ENCODE results near the gene SH2B2. TPM values are rescaled to one million over a fixed set of nuclear protein-coding genes. Genes with fewer than 3 reads are reported as not detected.

SH2B2 gene
- total and polyA plus RNA-seq, 7 experiments from 2014 or later = 0.25 to 10.9 (median 1.1) TPM

- Histone ChIP-seq H3K4me3 (ENCODE audit: low read length) (no peak overlapping the region), H3K27me3 (ENCODE audit: control insufficient read depth in 2 of 2, insufficient read depth in 2 of 2, low read length in 2 of 2) (no peaks in the 10 kb centered on the region), H3K27ac (ENCODE audit: low read depth, low read length) (no peak overlapping the region), H3K4me1 (ENCODE audit: control insufficient read depth in 2 of 2, insufficient read depth in 2 of 2, low read length in 2 of 2) (no peaks in the 10 kb centered on the region), H3K9me3 (ENCODE audit: control insufficient read depth in 2 of 3, low read length in 3 of 3) (no peaks in the 10 kb centered on the region), H3K36me3 (ENCODE audit: control insufficient read depth in 2 of 3, insufficient read depth in 3 of 3, low read length in 3 of 3) (no peaks in the 10 kb centered on the region)
- POLR2A ChIA-PET = no interaction called here
- intact Hi-C loops (cut with micrococcal nuclease) = no loop called here
- DNase-seq = no peak
- CTCF ChIA-PET = no interaction called here
- ATAC-seq = no peak
- H3K27me3 Mint-ChIP-seq = no peaks in the 10 kb centered on the region
- H3K4me1 Mint-ChIP-seq = peaks cover 0 to 9% (median 0%) of the 10 kb centered on the region in 7 donors
- H3K9me3 Mint-ChIP-seq = no peaks in the 10 kb centered on the region
- peaks cover 0 to 32% (median 8%) of the 10 kb centered on the region in 5 donors for H3K36me3 Mint-ChIP-seq
- no peak overlapping the region for H3K27ac Mint-ChIP-seq
- no peak overlapping the region for H3K4me3 Mint-ChIP-seq
Measured at GRCh38 chr7:102255916-102256315, 30.8 kb upstream of the SH2B2 start.

- H3K27ac ChIP-seq (ENCODE audit: low read depth, low read length) = no peak overlapping the region
- H3K27ac Mint-ChIP-seq = no peak overlapping the region
- CTCF ChIA-PET = no interaction called here
- peaks cover 0 to 9% (median 0%) of the 10 kb centered on the region in 7 donors for H3K4me1 Mint-ChIP-seq
- no peaks in the 10 kb centered on the region for H3K27me3 Mint-ChIP-seq
- H3K27me3 ChIP-seq (ENCODE audit: control insufficient read depth in 2 of 2, insufficient read depth in 2 of 2, low read length in 2 of 2) = no peaks in the 10 kb centered on the region
- H3K9me3 ChIP-seq (ENCODE audit: control insufficient read depth in 2 of 3, low read length in 3 of 3) = no peaks in the 10 kb centered on the region
- DNase-seq (no peak), ATAC-seq (no peak)
- no peaks in the 10 kb centered on the region for H3K4me1 ChIP-seq (ENCODE audit: control insufficient read depth in 2 of 2, insufficient read depth in 2 of 2, low read length in 2 of 2)
- POLR2A ChIA-PET = no interaction called here
- H3K4me3 Mint-ChIP-seq = no peak overlapping the region
- no peak overlapping the region for H3K4me3 ChIP-seq (ENCODE audit: low read length)
- no peaks in the 10 kb centered on the region for H3K36me3 ChIP-seq (ENCODE audit: control insufficient read depth in 2 of 3, insufficient read depth in 3 of 3, low read length in 3 of 3)
- H3K36me3 Mint-ChIP-seq = peaks cover 0 to 17% (median 6%) of the 10 kb centered on the region in 5 donors
- peaks cover 0 to 1% (median 0%) of the 10 kb centered on the region in 11 donors for H3K9me3 Mint-ChIP-seq
- intact Hi-C loops (cut with micrococcal nuclease) = no loop called here
Measured at GRCh38 chr7:102258073-102258748, 28.5 kb upstream of the SH2B2 start.

GRCh38 chr7:102258749-102259107 is 27.9 kb upstream of the SH2B2 start:
- Histone ChIP-seq H3K4me3 (ENCODE audit: low read length) (no peak overlapping the region), H3K27me3 (ENCODE audit: control insufficient read depth in 2 of 2, insufficient read depth in 2 of 2, low read length in 2 of 2) (no peaks in the 10 kb centered on the region), H3K9me3 (ENCODE audit: control insufficient read depth in 2 of 3, low read length in 3 of 3) (no peaks in the 10 kb centered on the region), H3K36me3 (ENCODE audit: control insufficient read depth in 2 of 3, insufficient read depth in 3 of 3, low read length in 3 of 3) (no peaks in the 10 kb centered on the region), H3K27ac (ENCODE audit: low read depth, low read length) (no peak overlapping the region), H3K4me1 (ENCODE audit: control insufficient read depth in 2 of 2, insufficient read depth in 2 of 2, low read length in 2 of 2) (no peaks in the 10 kb centered on the region)
- ATAC-seq (no peak), DNase-seq (no peak)
- Mint-ChIP-seq H3K4me3 (no peak overlapping the region), H3K27ac (no peak overlapping the region), H3K27me3 (no peaks in the 10 kb centered on the region), H3K4me1 (peaks cover 0 to 4% (median 0%) of the 10 kb centered on the region in 7 donors), H3K9me3 (peaks cover 0 to 1% (median 0%) of the 10 kb centered on the region in 11 donors), H3K36me3 (peaks cover 0 to 16% (median 5%) of the 10 kb centered on the region in 5 donors)
- intact Hi-C loops (cut with micrococcal nuclease) = no loop called here
- POLR2A ChIA-PET = no interaction called here
- CTCF ChIA-PET = no interaction called here

GRCh38 chr7:102260856-102261255 is 25.8 kb upstream of the SH2B2 start:
- no peaks in the 10 kb centered on the region for H3K27me3 Mint-ChIP-seq
- peaks cover 0 to 1% (median 0%) of the 10 kb centered on the region in 11 donors for H3K9me3 Mint-ChIP-seq
- peaks cover 0 to 3% (median 0%) of the 10 kb centered on the region in 7 donors for H3K4me1 Mint-ChIP-seq
- ATAC-seq (no peak), DNase-seq (no peak)
- peaks cover 0 to 12% (median 0%) of the 10 kb centered on the region in 5 donors for H3K36me3 Mint-ChIP-seq
- intact Hi-C loops (cut with micrococcal nuclease) = no loop called here
- ChIA-PET POLR2A (no interaction called here), CTCF (interaction anchor here (0.7 kb wide), 1 partner anchor 572 kb away, joined by 4 read pairs; no protein-coding TSS in a partner anchor)
- Histone ChIP-seq H3K27ac (ENCODE audit: low read depth, low read length) (no peak overlapping the region), H3K4me1 (ENCODE audit: control insufficient read depth in 2 of 2, insufficient read depth in 2 of 2, low read length in 2 of 2) (no peaks in the 10 kb centered on the region), H3K36me3 (ENCODE audit: control insufficient read depth in 2 of 3, insufficient read depth in 3 of 3, low read length in 3 of 3) (no peaks in the 10 kb centered on the region), H3K4me3 (ENCODE audit: low read length) (no peak overlapping the region), H3K27me3 (ENCODE audit: control insufficient read depth in 2 of 2, insufficient read depth in 2 of 2, low read length in 2 of 2) (no peaks in the 10 kb centered on the region), H3K9me3 (ENCODE audit: control insufficient read depth in 2 of 3, low read length in 3 of 3) (no peaks in the 10 kb centered on the region)
- no peak overlapping the region for H3K4me3 Mint-ChIP-seq
- no peak overlapping the region for H3K27ac Mint-ChIP-seq

- ATAC-seq = no peak
- Mint-ChIP-seq H3K9me3 (peaks cover 0 to 1% (median 0%) of the 10 kb centered on the region in 11 donors), H3K36me3 (peaks cover 0 to 12% (median 0%) of the 10 kb centered on the region in 5 donors), H3K4me3 (no peak overlapping the region), H3K27me3 (no peaks in the 10 kb centered on the region), H3K27ac (peak overlapping the region in 1 of 9 donors; percentile 56), H3K4me1 (peaks cover 0 to 3% (median 0%) of the 10 kb centered on the region in 7 donors)
- H3K27ac ChIP-seq (ENCODE audit: low read depth, low read length) = no peak overlapping the region
- H3K4me3 ChIP-seq (ENCODE audit: low read length) = no peak overlapping the region
- H3K36me3 ChIP-seq (ENCODE audit: control insufficient read depth in 2 of 3, insufficient read depth in 3 of 3, low read length in 3 of 3) = no peaks in the 10 kb centered on the region
- no peaks in the 10 kb centered on the region for H3K27me3 ChIP-seq (ENCODE audit: control insufficient read depth in 2 of 2, insufficient read depth in 2 of 2, low read length in 2 of 2)
- intact Hi-C loops (cut with micrococcal nuclease) = no loop called here
- ChIA-PET POLR2A (no interaction called here), CTCF (interaction anchor here (0.7 kb wide), 1 partner anchor 573 kb away, joined by 4 read pairs; no protein-coding TSS in a partner anchor)
- no peak for DNase-seq
- H3K4me1 ChIP-seq (ENCODE audit: control insufficient read depth in 2 of 2, insufficient read depth in 2 of 2, low read length in 2 of 2) = no peaks in the 10 kb centered on the region
- H3K9me3 ChIP-seq (ENCODE audit: control insufficient read depth in 2 of 3, low read length in 3 of 3) = no peaks in the 10 kb centered on the region
Measured at GRCh38 chr7:102261451-102261850, 25.2 kb upstream of the SH2B2 start.

- no peak overlapping the region for H3K4me3 Mint-ChIP-seq
- DNase-seq = no peak
- H3K36me3 ChIP-seq (ENCODE audit: control insufficient read depth in 2 of 3, insufficient read depth in 3 of 3, low read length in 3 of 3) = no peaks in the 10 kb centered on the region
- H3K36me3 Mint-ChIP-seq = peaks cover 0 to 8% (median 0%) of the 10 kb centered on the region in 5 donors
- CTCF ChIA-PET = interaction anchor here (0.7 kb wide), 1 partner anchor 1827 kb away, joined by 3 read pairs; no protein-coding TSS in a partner anchor
- H3K9me3 Mint-ChIP-seq = peaks cover 0 to 1% (median 0%) of the 10 kb centered on the region in 11 donors
- no peak overlapping the region for H3K4me3 ChIP-seq (ENCODE audit: low read length)
- ATAC-seq = no peak
- H3K27me3 ChIP-seq (ENCODE audit: control insufficient read depth in 2 of 2, insufficient read depth in 2 of 2, low read length in 2 of 2) = no peaks in the 10 kb centered on the region
- no peak overlapping the region for H3K27ac ChIP-seq (ENCODE audit: low read depth, low read length)
- H3K27me3 Mint-ChIP-seq = no peaks in the 10 kb centered on the region
- intact Hi-C loops (cut with micrococcal nuclease) = no loop called here
- peaks cover 0 to 3% (median 0%) of the 10 kb centered on the region in 7 donors for H3K4me1 Mint-ChIP-seq
- no peak overlapping the region for H3K27ac Mint-ChIP-seq
- POLR2A ChIA-PET = no interaction called here
- no peaks in the 10 kb centered on the region for H3K9me3 ChIP-seq (ENCODE audit: control insufficient read depth in 2 of 3, low read length in 3 of 3)
- no peaks in the 10 kb centered on the region for H3K4me1 ChIP-seq (ENCODE audit: control insufficient read depth in 2 of 2, insufficient read depth in 2 of 2, low read length in 2 of 2)
Measured at GRCh38 chr7:102262546-102262945, 24.1 kb upstream of the SH2B2 start.

GRCh38 chr7:102264367-102264891 is 22.2 kb upstream of the SH2B2 start:
- CTCF ChIA-PET = interaction anchor here (0.6 to 0.8 kb wide), 2 partner anchors 10 to 568 kb away, joined by 4 to 5 read pairs; no protein-coding TSS in a partner anchor

More at GRCh38 chr7:102264367-102264891, 22.2 kb upstream of the SH2B2 start:
- H3K36me3 ChIP-seq (ENCODE audit: control insufficient read depth in 2 of 3, insufficient read depth in 3 of 3, low read length in 3 of 3) = no peaks in the 10 kb centered on the region
- peaks cover 0 to 1% (median 0%) of the 10 kb centered on the region in 11 donors for H3K9me3 Mint-ChIP-seq
- DNase-seq = no peak
- no peaks in the 10 kb centered on the region for H3K9me3 ChIP-seq (ENCODE audit: control insufficient read depth in 2 of 3, low read length in 3 of 3)
- no peaks in the 10 kb centered on the region for H3K4me1 ChIP-seq (ENCODE audit: control insufficient read depth in 2 of 2, insufficient read depth in 2 of 2, low read length in 2 of 2)
- no peak for ATAC-seq
- H3K27ac Mint-ChIP-seq = no peak overlapping the region
- no peak overlapping the region for H3K4me3 ChIP-seq (ENCODE audit: low read length)
- peaks cover 0 to 5% (median 0%) of the 10 kb centered on the region in 7 donors for H3K4me1 Mint-ChIP-seq
- no peaks in the 10 kb centered on the region for H3K27me3 ChIP-seq (ENCODE audit: control insufficient read depth in 2 of 2, insufficient read depth in 2 of 2, low read length in 2 of 2)
- no peaks in the 10 kb centered on the region for H3K27me3 Mint-ChIP-seq
- H3K36me3 Mint-ChIP-seq = no peaks in the 10 kb centered on the region
- H3K4me3 Mint-ChIP-seq = no peak overlapping the region
- intact Hi-C loops (cut with micrococcal nuclease) = no loop called here
- H3K27ac ChIP-seq (ENCODE audit: low read depth, low read length) = no peak overlapping the region
- POLR2A ChIA-PET = no interaction called here

Data from naive thymus-derived CD4-positive, alpha-beta T cell (primary cell).